Erythroblast (primary cell): ENCODE measurements around the gene TCF4.

Source experiments
- GATA1 ChIP-seq: IDR thresholded peaks from 2 replicates; pipeline ENCODE4 v1.6.1; 2011; ENCODE audit warnings: low read depth, mild to moderate bottlenecking, control low read depth, low read length, moderate library complexity
- POLR2A ChIP-seq: IDR thresholded peaks from 2 replicates; pipeline ENCODE4 v1.6.1; 2011; ENCODE audit warnings: mild to moderate bottlenecking, low read length

GRCh38 chr18:55509631-55510324, 78.2 kb downstream of the TCF4 start:
- TF ChIP-seq POLR2A (no peak), GATA1 (no peak)
